ENCODE measurements around the gene ATCAY.
"Not testable (repeated sequence)": the region's sequence is repeated elsewhere in the genome, so short reads cannot be mapped to it uniquely, and the experiment has no call there.

ATCAY gene

GRCh38 chr19:3899531-3900294 is 19.2 kb downstream of the ATCAY start:
- no peak for DNase-seq (ENCODE audit: low read depth, low spot score)

GRCh38 chr19:3902317-3902973 is 22.0 kb downstream of the ATCAY start:
- no peak for DNase-seq (ENCODE audit: low read depth, low spot score)

- no peak for DNase-seq (ENCODE audit: low read depth, low spot score)
Measured at GRCh38 chr19:3904233-3904632, 23.7 kb downstream of the ATCAY start.

- DNase-seq (ENCODE audit: low read depth, low spot score), result no peak
Measured at GRCh38 chr19:3907626-3908265, 27.3 kb downstream of the ATCAY start.

GRCh38 chr19:3908266-3909054 is 28.0 kb downstream of the ATCAY start:
- DNase-seq (ENCODE audit: low read depth, low spot score), result no peak

GRCh38 chr19:3910105-3910504 is 29.6 kb downstream of the ATCAY start:
- no peak for DNase-seq (ENCODE audit: low read depth, low spot score)

- no peak for DNase-seq (ENCODE audit: low read depth, low spot score)
Measured at GRCh38 chr19:3914199-3914598, 33.7 kb downstream of the ATCAY start.

GRCh38 chr19:3916033-3916432 is 35.5 kb downstream of the ATCAY start:
- DNase-seq (ENCODE audit: low read depth, low spot score), result no peak

GRCh38 chr19:3919793-3920192 is 39.3 kb downstream of the ATCAY start:
- DNase-seq (ENCODE audit: low read depth, low spot score), result no peak

GRCh38 chr19:3923096-3923758 is 42.7 kb downstream of the ATCAY start:
- DNase-seq (ENCODE audit: low read depth, low spot score), result no peak

GRCh38 chr19:3923912-3924311 is 43.4 kb downstream of the ATCAY start:
- no peak for DNase-seq (ENCODE audit: low read depth, low spot score)

GRCh38 chr19:3931041-3931440 is 50.6 kb downstream of the ATCAY start:
- no peak for DNase-seq (ENCODE audit: low read depth, low spot score)

- no peak for DNase-seq (ENCODE audit: low read depth, low spot score)
Measured at GRCh38 chr19:3932931-3933810, 52.7 kb downstream of the ATCAY start, which contains the start of gene NMRK2. Gene NMRK2, plus strand, starts transcription at chr19:3933069. Its CDS starts 603 bp downstream, at chr19:3933672.

GRCh38 chr19:3936506-3937442 is 56.3 kb downstream of the ATCAY start:
- no peak for DNase-seq (ENCODE audit: low read depth, low spot score)

- DNase-seq (ENCODE audit: low read depth, low spot score), result not testable (repeated sequence)
Measured at GRCh38 chr19:3938300-3938950, 57.9 kb downstream of the ATCAY start.

- no peak for DNase-seq (ENCODE audit: low read depth, low spot score)
Measured at GRCh38 chr19:3942790-3943409, 62.4 kb downstream of the ATCAY start.

GRCh38 chr19:3944018-3944721 is 63.7 kb downstream of the ATCAY start:
- no peak for DNase-seq (ENCODE audit: low read depth, low spot score)

GRCh38 chr19:3945838-3946237 is 65.4 kb downstream of the ATCAY start:
- no peak for DNase-seq (ENCODE audit: low read depth, low spot score)

Measured in brain pericyte (primary cell).